Effector memory CD8-positive, alpha-beta T cell (primary cell): ENCODE results near the gene SUGCT.
"Not testable (repeated sequence)": the region's sequence is repeated elsewhere in the genome, so short reads cannot be mapped to it uniquely, and the experiment has no call there.

Experiments
- ATAC-seq: fragments of 150-1000 bp; cut with Tn5 transposase; replicated peaks from 2 replicates; pipeline ENCODE4 v1.10.0; 2021; ENCODE audit warnings: mild to moderate bottlenecking, moderate library complexity
- DNase-seq, 3 experiments: peaks; one replicate each; pipeline ENCODE4 v3.0.0; 2021
- H3K27ac Mint-ChIP-seq, 2 donors: one replicate each; pipeline ENCODE4 v1.8.0; 2022; ENCODE audit warnings: mild to moderate bottlenecking in 2 of 2, mixed read lengths in 2 of 2, moderate library complexity in 2 of 2
- H3K27me3 Mint-ChIP-seq, 2 donors: one replicate each; pipeline ENCODE4 v1.8.0; 2022; ENCODE audit warnings: mixed read lengths in 2 of 2
- H3K36me3 Mint-ChIP-seq: one replicate; pipeline ENCODE4 v1.8.0; 2022; ENCODE audit warnings: mild to moderate bottlenecking, moderate library complexity, mixed read lengths; ENCODE audit not compliant: insufficient read depth
- H3K4me1 Mint-ChIP-seq, 2 donors: one replicate each; pipeline ENCODE4 v1.8.0; 2022; ENCODE audit warnings: low read depth in 2 of 2, mixed read lengths in 2 of 2
- H3K4me3 Mint-ChIP-seq, 2 donors: one replicate each; pipeline ENCODE4 v1.8.0; 2022; ENCODE audit warnings: mild to moderate bottlenecking in 2 of 2, mixed read lengths in 2 of 2, moderate library complexity in 2 of 2
- H3K9me3 Mint-ChIP-seq, 2 donors: one replicate each; pipeline ENCODE4 v1.8.0; 2022; ENCODE audit warnings: mixed read lengths in 2 of 2

SUGCT gene

GRCh38 chr7:40599836-40600235 is 465.0 kb downstream of the SUGCT start:
- H3K27ac Mint-ChIP-seq, result no peak overlapping the region
- H3K27me3 Mint-ChIP-seq, result no peaks in the 10 kb centered on the region
- no peak overlapping the region for H3K4me3 Mint-ChIP-seq
- H3K36me3 Mint-ChIP-seq, result no peaks in the 10 kb centered on the region
- ATAC-seq, result no peak
- H3K4me1 Mint-ChIP-seq, result no peaks in the 10 kb centered on the region
- no peak for DNase-seq
- H3K9me3 Mint-ChIP-seq, result peaks cover 7% of the 10 kb centered on the region in 2 donors

GRCh38 chr7:40602351-40602750 is 467.5 kb downstream of the SUGCT start:
- not testable (repeated sequence) for H3K4me3 Mint-ChIP-seq, H3K27ac Mint-ChIP-seq, H3K27me3 Mint-ChIP-seq, DNase-seq, H3K4me1 Mint-ChIP-seq, H3K36me3 Mint-ChIP-seq, ATAC-seq
- H3K9me3 Mint-ChIP-seq, result peaks cover 12% of the 10 kb centered on the region in 2 donors

GRCh38 chr7:40604601-40605438 is 470.0 kb downstream of the SUGCT start:
- H3K9me3 Mint-ChIP-seq, result peaks cover 12 to 15% of the 10 kb centered on the region in 2 donors
- DNase-seq, result no peak
- ATAC-seq, result no peak
- no peak overlapping the region for H3K4me3 Mint-ChIP-seq
- no peaks in the 10 kb centered on the region for H3K27me3 Mint-ChIP-seq
- no peaks in the 10 kb centered on the region for H3K4me1 Mint-ChIP-seq
- H3K27ac Mint-ChIP-seq, result no peak overlapping the region
- H3K36me3 Mint-ChIP-seq, result no peaks in the 10 kb centered on the region

- ATAC-seq (no peak), DNase-seq (no peak)
- Mint-ChIP-seq H3K9me3 (peaks cover 12 to 13% of the 10 kb centered on the region in 2 donors), H3K27ac (no peak overlapping the region), H3K4me3 (no peak overlapping the region), H3K4me1 (no peaks in the 10 kb centered on the region), H3K27me3 (no peaks in the 10 kb centered on the region), H3K36me3 (no peaks in the 10 kb centered on the region)
Measured at GRCh38 chr7:40608321-40609075, 473.7 kb downstream of the SUGCT start.

- ATAC-seq, result no peak
- no peak overlapping the region for H3K27ac Mint-ChIP-seq
- H3K27me3 Mint-ChIP-seq, result no peaks in the 10 kb centered on the region
- no peaks in the 10 kb centered on the region for H3K4me1 Mint-ChIP-seq
- DNase-seq, result no peak
- peaks cover 9 to 11% of the 10 kb centered on the region in 2 donors for H3K9me3 Mint-ChIP-seq
- no peak overlapping the region for H3K4me3 Mint-ChIP-seq
- H3K36me3 Mint-ChIP-seq, result no peaks in the 10 kb centered on the region
Measured at GRCh38 chr7:40610461-40610860, 475.7 kb downstream of the SUGCT start.

- DNase-seq, result no peak
- Mint-ChIP-seq H3K36me3 (no peaks in the 10 kb centered on the region), H3K27ac (no peak overlapping the region)
Measured at GRCh38 chr7:40611095-40611871, 476.5 kb downstream of the SUGCT start.

GRCh38 chr7:40612298-40612697 is 477.5 kb downstream of the SUGCT start:
- ATAC-seq (no peak), DNase-seq (no peak)
- H3K4me1 Mint-ChIP-seq, result no peaks in the 10 kb centered on the region
- no peak overlapping the region for H3K27ac Mint-ChIP-seq
- no peaks in the 10 kb centered on the region for H3K27me3 Mint-ChIP-seq
- H3K9me3 Mint-ChIP-seq, result peaks cover 0 to 5% of the 10 kb centered on the region in 2 donors
- H3K36me3 Mint-ChIP-seq, result no peaks in the 10 kb centered on the region
- H3K4me3 Mint-ChIP-seq, result no peak overlapping the region

More at GRCh38 chr7:40611095-40611871, 476.5 kb downstream of the SUGCT start:
- Mint-ChIP-seq H3K9me3 (peaks cover under 1 to 5% of the 10 kb centered on the region in 2 donors), H3K4me3 (no peak overlapping the region), H3K4me1 (no peaks in the 10 kb centered on the region), H3K27me3 (no peaks in the 10 kb centered on the region)
- no peak for ATAC-seq

GRCh38 chr7:40619647-40620046 is 484.8 kb downstream of the SUGCT start:
- H3K4me1 Mint-ChIP-seq, result no peaks in the 10 kb centered on the region
- no peak for DNase-seq
- no peak for ATAC-seq
- no peak overlapping the region for H3K27ac Mint-ChIP-seq
- no peak overlapping the region for H3K4me3 Mint-ChIP-seq
- H3K9me3 Mint-ChIP-seq, result peaks cover 5 to 7% of the 10 kb centered on the region in 2 donors
- H3K36me3 Mint-ChIP-seq, result no peaks in the 10 kb centered on the region
- no peaks in the 10 kb centered on the region for H3K27me3 Mint-ChIP-seq

- H3K4me3 Mint-ChIP-seq, result no peak overlapping the region
- DNase-seq (no peak), ATAC-seq (no peak)
- no peaks in the 10 kb centered on the region for H3K27me3 Mint-ChIP-seq
- no peak overlapping the region for H3K27ac Mint-ChIP-seq
- no peaks in the 10 kb centered on the region for H3K36me3 Mint-ChIP-seq
- H3K9me3 Mint-ChIP-seq, result peaks cover 7% of the 10 kb centered on the region in 2 donors
- no peaks in the 10 kb centered on the region for H3K4me1 Mint-ChIP-seq
Measured at GRCh38 chr7:40621592-40621998, 486.8 kb downstream of the SUGCT start.

GRCh38 chr7:40622941-40623501 is 488.2 kb downstream of the SUGCT start:
- no peak for DNase-seq
- no peak for ATAC-seq
- no peaks in the 10 kb centered on the region for H3K27me3 Mint-ChIP-seq
- H3K27ac Mint-ChIP-seq, result no peak overlapping the region
- H3K9me3 Mint-ChIP-seq, result peaks cover 7% of the 10 kb centered on the region in 2 donors
- H3K36me3 Mint-ChIP-seq, result no peaks in the 10 kb centered on the region
- H3K4me1 Mint-ChIP-seq, result no peaks in the 10 kb centered on the region
- no peak overlapping the region for H3K4me3 Mint-ChIP-seq

- H3K4me1 Mint-ChIP-seq, result no peaks in the 10 kb centered on the region
- H3K9me3 Mint-ChIP-seq, result peaks cover 7% of the 10 kb centered on the region in 2 donors
- no peak overlapping the region for H3K27ac Mint-ChIP-seq
- ATAC-seq, result no peak
- H3K4me3 Mint-ChIP-seq, result no peak overlapping the region
- no peak for DNase-seq
- H3K27me3 Mint-ChIP-seq, result no peaks in the 10 kb centered on the region
- no peaks in the 10 kb centered on the region for H3K36me3 Mint-ChIP-seq
Measured at GRCh38 chr7:40623863-40624262, 489.1 kb downstream of the SUGCT start.

GRCh38 chr7:40627361-40627760 is 492.6 kb downstream of the SUGCT start:
- not testable (repeated sequence) for H3K27ac Mint-ChIP-seq, H3K36me3 Mint-ChIP-seq, H3K27me3 Mint-ChIP-seq, ATAC-seq, H3K4me1 Mint-ChIP-seq, H3K9me3 Mint-ChIP-seq, DNase-seq, H3K4me3 Mint-ChIP-seq

GRCh38 chr7:40629891-40630290 is 495.1 kb downstream of the SUGCT start:
- Mint-ChIP-seq H3K27ac (no peak overlapping the region), H3K4me3 (no peak overlapping the region), H3K36me3 (no peaks in the 10 kb centered on the region), H3K27me3 (no peaks in the 10 kb centered on the region), H3K9me3 (peaks cover 0 to 4% of the 10 kb centered on the region in 2 donors), H3K4me1 (no peaks in the 10 kb centered on the region)
- DNase-seq (no peak), ATAC-seq (no peak)
